Body of pancreas (tissue), 4 donors: ENCODE results near the gene BTBD9. TPM values are rescaled to one million over a fixed set of nuclear protein-coding genes. Genes with fewer than 3 reads are reported as not detected.

Source experiments
- ATAC-seq: fragments of 150-250 bp; one replicate; pipeline ENCODE4 v1.9.1; 2016
- DNase-seq, 4 donors: peaks; one replicate each; pipeline ENCODE4 v3.0.0-alpha.2; 2019
- H3K27ac ChIP-seq, 4 donors: fragments of 200-600 bp; sonication (generic); 1 replicate in 3 of 4; 2 replicates in 1 of 4; pipeline versions ENCODE4 v1.5.1 to v1.6.1; 2016 to 2019; ENCODE audit warnings: mild to moderate bottlenecking in 1 of 4, mixed read lengths in 1 of 4, moderate library complexity in 1 of 4
- H3K27me3 ChIP-seq, 2 donors: fragments of 200-600 bp; sonication (generic); one replicate each; pipeline ENCODE4 v1.6.0; 2016; ENCODE audit warnings: mild to moderate bottlenecking in 1 of 2
- H3K36me3 ChIP-seq, 2 donors: fragments of 200-600 bp; sonication (generic); replicated peaks in 1 of 2; 2 replicates each; pipeline ENCODE4 v1.5.1; 2016; ENCODE audit warnings: low read depth in 2 of 2; ENCODE audit not compliant: insufficient read depth in 1 of 2
- H3K4me1 ChIP-seq: fragments of 200-600 bp; sonication (generic); one replicate; pipeline ENCODE4 v1.6.0; 2016
- H3K4me3 ChIP-seq, 2 donors: fragments of 200-600 bp; sonication (generic); 1 replicate in 1 of 2; 2 replicates in 1 of 2; pipeline ENCODE4 v1.5.1; 2016 to 2019
- H3K9me3 ChIP-seq, 3 donors: fragments of 200-600 bp; sonication (generic); 1 replicate in 2 of 3; 2 replicates in 1 of 3; pipeline ENCODE4 v1.5.1; 2016
- CTCF ChIP-seq, 7 experiments: fragments of 450-650 bp in 4 of 7; fragments of 200-600 bp in 3 of 7; sonication (generic) in 3 of 7; IDR thresholded peaks; one replicate each; pipeline ENCODE4 v1.5.1; 2016 to 2019; ENCODE audit warnings: antibody characterized with exemption in 7 of 7
- POLR2A ChIP-seq, 3 donors: fragments of 450-650 bp; IDR thresholded peaks; one replicate each; pipeline ENCODE4 v1.6.1; 2016; ENCODE audit warnings: antibody characterized with exemption in 3 of 3, mild to moderate bottlenecking in 2 of 3
- WGBS, 2 donors: methylation state at CpG; one replicate each; pipeline ENCODE4 v1.1.5; 2017; 5-methylcytosine and 5-hydroxymethylcytosine counted together
- intact Hi-C: fragments of 100-400 bp; cut with DNase I; formaldehyde crosslinking; loops from one replicate; pipeline ENCODE4 v1.15.1; 2023
- total RNA-seq, 2 donors: library from RNA; depleted of rRNA; stranded (reverse); fragments of >200 nt; gene quantifications; one replicate each; pipeline ENCODE4 v1.1.0, GENCODE V29; 2016

BTBD9 gene
- total RNA-seq, 2 donors from 2014 or later = 11.9 to 29.3 TPM

GRCh38 chr6:38141716-38142115 is 498.0 kb downstream of the BTBD9 start:
- H3K9me3 ChIP-seq = no peaks in the 10 kb centered on the region
- no peaks in the 10 kb centered on the region for H3K27me3 ChIP-seq
- H3K4me1 ChIP-seq = no peaks in the 10 kb centered on the region
- intact Hi-C loops = no loop called here
- ATAC-seq (no peak), DNase-seq (no peak)
- no peak overlapping the region for H3K27ac ChIP-seq
- no peaks in the 10 kb centered on the region for H3K36me3 ChIP-seq
- TF ChIP-seq POLR2A (IDR thresholded peaks at IDR 0.05) = no peak
- no peak for TF ChIP-seq CTCF (IDR thresholded peaks at IDR 0.05)
- WGBS, 2 donors = 90 to 96% methylated on average over 6 of the region's 6 CpGs
- H3K4me3 ChIP-seq = no peak overlapping the region

DNA sequence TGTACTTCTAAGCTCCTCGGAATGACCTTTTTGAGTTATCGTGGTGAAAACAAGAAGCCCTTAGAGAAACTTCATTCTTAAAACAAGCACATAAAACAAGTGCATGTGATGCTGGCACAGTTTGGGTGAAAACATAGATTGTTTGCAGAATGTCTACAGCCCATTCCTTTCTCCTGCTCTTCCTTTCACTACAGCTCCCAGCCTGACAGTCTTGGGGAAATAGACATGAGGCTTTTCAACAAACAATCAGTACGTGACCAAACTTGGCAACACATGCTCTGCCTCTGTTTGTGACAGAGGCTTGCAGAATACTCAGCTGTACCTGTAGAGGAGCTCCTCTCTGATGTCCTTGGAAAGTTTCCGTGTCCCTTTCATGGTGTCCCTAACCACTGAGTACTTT is 498.6 kb downstream of the BTBD9 start:
- H3K4me1 ChIP-seq = no peaks in the 10 kb centered on the region
- TF ChIP-seq CTCF (IDR thresholded peaks at IDR 0.05) (no peak), POLR2A (IDR thresholded peaks at IDR 0.05) (no peak)
- intact Hi-C loops = no loop called here
- no peak for ATAC-seq
- H3K27me3 ChIP-seq = no peaks in the 10 kb centered on the region
- WGBS, 2 donors = 68 to 70% methylated on average over 4 of the region's 4 CpGs
- no peak overlapping the region for H3K4me3 ChIP-seq
- no peaks in the 10 kb centered on the region for H3K9me3 ChIP-seq
- no peak overlapping the region for H3K27ac ChIP-seq
- DNase-seq = no peak
- H3K36me3 ChIP-seq = no peaks in the 10 kb centered on the region

- ATAC-seq = no peak
- WGBS, 2 donors = 97 to 98% methylated on average over 5 of the region's 5 CpGs
- no peak for DNase-seq
- H3K4me1 ChIP-seq = no peaks in the 10 kb centered on the region
- H3K9me3 ChIP-seq = no peaks in the 10 kb centered on the region
- H3K27me3 ChIP-seq = no peaks in the 10 kb centered on the region
- no peak overlapping the region for H3K4me3 ChIP-seq
- no peaks in the 10 kb centered on the region for H3K36me3 ChIP-seq
- no peak overlapping the region for H3K27ac ChIP-seq
- no peak for TF ChIP-seq POLR2A (IDR thresholded peaks at IDR 0.05)
- no peak for TF ChIP-seq CTCF (IDR thresholded peaks at IDR 0.05)
- intact Hi-C loops = no loop called here
Measured at GRCh38 chr6:38138374-38138773, 501.4 kb downstream of the BTBD9 start.

DNA sequence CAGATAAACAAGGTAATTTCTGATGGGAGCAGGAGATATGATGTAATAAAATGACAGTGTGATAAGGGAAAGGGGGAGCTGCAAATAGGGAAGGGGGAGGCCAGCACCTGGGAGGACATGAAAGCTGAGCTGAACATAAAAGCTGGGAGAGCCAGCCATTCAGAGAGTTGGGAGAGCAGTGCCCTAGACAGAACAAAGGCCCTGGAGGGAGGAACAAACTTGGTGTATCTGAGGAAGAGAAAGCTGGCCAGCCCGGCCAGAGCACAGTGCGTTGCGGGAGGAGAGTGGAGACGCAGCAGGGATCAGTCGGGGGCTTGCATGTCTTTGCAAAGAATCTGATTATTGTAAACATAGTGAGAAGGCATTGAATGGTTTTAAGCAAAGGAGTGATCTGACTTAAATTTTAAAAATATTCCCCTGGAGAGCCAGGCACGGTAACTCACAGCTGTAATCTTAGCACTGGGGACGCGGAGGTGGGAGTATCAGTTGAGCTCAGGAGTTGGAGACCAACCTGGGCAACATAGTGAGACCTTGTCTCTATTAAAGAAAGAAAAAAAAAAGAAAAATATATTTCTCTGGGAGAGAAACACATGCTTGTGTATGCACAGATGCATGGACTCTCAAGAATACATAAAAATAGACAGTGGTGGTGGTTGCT is 502.0 kb downstream of the BTBD9 start:
- TF ChIP-seq POLR2A (IDR thresholded peaks at IDR 0.05) = no peak
- TF ChIP-seq CTCF (IDR thresholded peaks at IDR 0.05) = no peak
- DNase-seq (no peak), ATAC-seq (no peak)
- H3K4me3 ChIP-seq = no peak overlapping the region
- 88 to 96% methylated on average over 8 of the region's 8 CpGs for WGBS, 2 donors
- no peaks in the 10 kb centered on the region for H3K27me3 ChIP-seq
- no peak overlapping the region for H3K27ac ChIP-seq
- intact Hi-C loops = no loop called here
- no peaks in the 10 kb centered on the region for H3K36me3 ChIP-seq
- H3K4me1 ChIP-seq = no peaks in the 10 kb centered on the region
- H3K9me3 ChIP-seq = no peaks in the 10 kb centered on the region

DNA sequence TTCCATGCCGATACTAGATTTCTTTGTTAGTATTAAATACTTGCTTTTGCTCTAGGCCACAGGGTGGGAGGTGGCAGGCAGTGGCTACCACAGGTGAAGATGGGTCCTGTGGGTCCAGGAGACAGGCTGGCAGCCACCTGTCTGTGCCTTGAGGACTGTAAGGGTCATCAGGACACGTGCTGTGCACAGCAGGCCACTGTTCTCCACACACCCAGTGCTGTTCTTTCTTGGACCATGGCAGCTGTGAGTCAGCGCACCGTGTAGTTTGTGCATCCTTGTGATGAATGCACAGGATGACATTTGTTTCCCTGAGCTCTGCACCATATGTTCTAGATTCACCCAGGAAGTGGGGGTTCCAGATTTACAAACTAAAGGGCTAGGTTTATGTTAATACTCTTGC is 503.2 kb downstream of the BTBD9 start:
- DNase-seq (no peak), ATAC-seq (no peak)
- H3K36me3 ChIP-seq = no peaks in the 10 kb centered on the region
- no peaks in the 10 kb centered on the region for H3K9me3 ChIP-seq
- H3K4me3 ChIP-seq = no peak overlapping the region
- H3K27me3 ChIP-seq = no peaks in the 10 kb centered on the region
- TF ChIP-seq POLR2A (IDR thresholded peaks at IDR 0.05) (no peak), CTCF (IDR thresholded peaks at IDR 0.05) (no peak)
- H3K27ac ChIP-seq = no peak overlapping the region
- 83 to 96% methylated on average over 4 of the region's 4 CpGs for WGBS, 2 donors
- intact Hi-C loops = no loop called here
- no peaks in the 10 kb centered on the region for H3K4me1 ChIP-seq
